Stimulated activated CD4-positive, alpha-beta T cell treated with anti-CD3 and anti-CD28 coated beads, Interleukin-12 subunit alpha, Interleukin-12 subunit beta, amount 100 ng/mL, for 24 hours (primary cell): Measurements from ENCODE around the gene KLHL33.
"Not testable (repeated sequence)": the region's sequence is repeated elsewhere in the genome, so short reads cannot be mapped to it uniquely, and the experiment has no call there.

Experiments used
- DNase-seq, 2 experiments: peaks; one replicate each; pipeline ENCODE4 v3.0.0-alpha.2; 2020; ENCODE audit warnings: low read depth in 2 of 2

Gene KLHL33

DNA sequence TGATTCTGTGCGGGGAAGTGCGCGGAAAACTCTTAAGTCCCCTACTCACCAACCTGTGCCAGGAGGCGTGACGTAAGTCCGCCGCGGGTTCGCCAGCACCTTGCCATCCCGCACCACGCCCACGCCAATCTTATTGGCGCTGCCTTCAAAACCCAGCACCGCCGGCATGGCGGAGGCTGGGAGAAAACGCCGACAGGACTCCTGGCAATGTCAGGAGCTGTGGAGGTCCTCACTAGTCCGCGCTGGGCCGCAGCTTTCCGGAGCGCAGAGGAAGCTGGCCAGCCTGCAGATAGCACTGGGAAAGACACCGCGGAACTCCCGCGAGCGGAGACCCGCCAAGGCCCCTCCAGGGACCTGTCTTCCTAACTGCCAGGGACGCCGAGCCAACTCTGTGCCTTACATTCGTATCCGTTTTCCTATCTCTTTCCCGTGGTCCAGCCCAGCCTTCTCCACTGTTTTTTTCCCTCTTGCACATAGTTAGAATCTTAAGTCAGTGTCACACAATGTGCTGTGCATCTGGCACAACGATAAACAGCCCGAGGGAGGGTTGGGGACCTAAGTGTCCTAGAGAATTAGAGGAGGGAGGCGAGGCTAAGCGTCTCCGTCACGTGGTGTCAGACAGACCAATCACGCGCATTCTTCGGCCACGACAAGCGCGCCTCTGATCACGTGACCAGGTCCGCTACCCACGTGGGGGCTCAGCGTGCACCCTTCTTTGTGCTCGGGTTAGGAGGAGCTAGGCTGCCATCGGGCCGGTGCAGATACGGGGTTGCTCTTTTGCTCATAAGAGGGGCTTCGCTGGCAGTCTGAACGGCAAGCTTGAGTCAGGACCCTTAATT lies 18.8 kb upstream of the KLHL33 start, which contains the start of the genes APEX1 and OSGEP:
APEX1 (plus strand) TSS at position 711 of the 839 bp plus-strand sequence. CDS start 420 bp downstream, outside the sequence.
OSGEP (minus strand) TSS at position 297 of the 839 bp plus-strand sequence; CDS start at position 168, 129 bp downstream.
- peak; percentile 92 to 96 for DNase-seq

DNA sequence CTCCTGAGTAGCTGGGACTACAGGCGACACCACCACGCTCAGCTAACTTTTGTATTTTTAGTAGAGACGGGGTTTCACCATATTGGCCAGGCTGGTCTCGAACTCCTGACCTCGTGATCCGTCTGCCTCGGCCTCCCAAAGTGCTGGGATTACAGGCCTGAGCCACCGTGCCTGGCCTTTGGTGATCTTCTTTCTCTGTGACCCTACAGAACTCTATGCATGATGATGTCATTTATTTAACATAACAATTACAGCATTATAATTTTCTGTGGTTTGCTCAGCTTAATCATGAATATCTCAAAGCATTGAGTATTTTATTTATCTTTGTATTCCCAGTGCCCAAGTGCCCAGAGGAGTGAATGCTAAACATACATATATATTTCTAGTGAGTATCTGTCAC lies 16.9 kb upstream of the KLHL33 start:
- DNase-seq: not testable (repeated sequence)

DNA sequence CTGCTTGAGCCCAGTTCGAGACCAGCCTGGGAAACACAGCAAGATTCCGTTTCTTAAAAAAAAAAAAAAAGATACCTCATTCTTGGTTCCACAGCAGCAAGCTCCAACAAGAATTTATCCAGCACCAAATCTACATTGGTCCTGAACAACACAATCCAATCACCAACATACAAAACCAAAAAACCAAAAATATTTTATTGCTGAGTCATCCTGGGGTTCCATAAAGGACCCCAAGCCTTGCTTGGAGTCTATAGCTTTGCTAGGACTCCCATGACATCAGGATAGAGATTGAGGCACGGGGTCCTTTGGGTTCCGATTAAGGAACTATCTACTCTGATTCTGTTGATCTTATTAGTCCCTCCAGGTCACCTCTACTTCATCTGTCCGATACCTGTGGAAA lies 10.9 kb upstream of the KLHL33 start:
- DNase-seq: no peak

DNA sequence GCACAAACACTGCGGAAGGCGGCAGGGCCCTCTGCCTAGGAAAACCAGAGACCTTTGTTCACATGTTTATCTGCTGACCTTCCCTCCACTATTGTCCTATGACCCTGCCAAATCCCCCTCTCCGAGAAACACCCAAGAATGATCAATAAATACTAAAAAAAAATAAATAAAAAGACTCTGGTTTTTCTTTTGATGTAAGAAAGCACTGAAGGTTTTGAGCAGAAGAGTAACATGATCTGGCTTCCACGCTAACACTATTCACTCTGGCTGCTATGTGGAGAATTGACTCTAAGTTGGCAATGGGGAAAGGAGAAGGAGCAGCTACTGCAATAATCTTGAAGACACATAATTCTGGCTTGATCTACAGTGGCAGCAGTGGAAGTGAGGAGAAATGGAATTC lies 7.7 kb upstream of the KLHL33 start:
- not testable (repeated sequence) for DNase-seq

DNA sequence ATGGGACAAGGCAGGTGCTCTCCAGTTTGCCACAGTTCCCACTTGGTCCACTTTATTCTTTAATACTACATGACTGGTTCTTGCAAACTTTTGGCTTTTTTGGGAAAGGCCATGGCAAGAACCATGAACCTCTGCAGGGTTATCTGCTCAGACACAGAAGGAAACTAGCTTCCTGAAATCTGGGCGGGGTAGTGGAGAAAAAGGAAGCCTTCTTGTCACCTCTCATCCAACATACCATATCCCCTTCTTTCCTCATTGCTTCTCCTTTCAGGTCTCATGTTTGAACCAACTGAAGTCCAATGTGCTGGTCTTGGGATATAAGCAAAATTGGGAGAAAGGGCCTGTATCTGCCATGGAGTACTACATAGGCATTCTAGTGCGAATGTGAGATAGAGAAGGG lies 5.5 kb upstream of the KLHL33 start:
- DNase-seq: no peak

DNA sequence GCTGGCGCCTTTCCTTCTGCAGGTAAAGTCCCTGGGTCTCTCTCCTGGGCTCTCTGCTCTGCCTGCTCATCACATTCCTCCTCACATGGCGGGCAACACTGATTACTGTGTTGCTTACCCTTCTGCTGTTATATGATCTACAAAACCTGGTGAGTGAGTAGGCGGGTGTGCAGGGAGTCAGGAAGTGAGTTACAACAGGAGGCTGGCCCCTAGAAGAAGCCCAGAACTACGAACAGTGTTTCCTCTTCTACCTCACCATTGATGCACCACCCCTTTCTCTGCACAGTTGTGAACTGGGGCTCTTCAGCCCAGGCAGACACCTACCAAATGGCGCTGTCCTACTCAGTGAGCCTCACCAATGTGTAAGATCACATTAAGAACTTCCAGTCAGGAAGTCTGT lies 4.9 kb upstream of the KLHL33 start:
- DNase-seq: peak in 1 of 2 experiments; percentile 7

DNA sequence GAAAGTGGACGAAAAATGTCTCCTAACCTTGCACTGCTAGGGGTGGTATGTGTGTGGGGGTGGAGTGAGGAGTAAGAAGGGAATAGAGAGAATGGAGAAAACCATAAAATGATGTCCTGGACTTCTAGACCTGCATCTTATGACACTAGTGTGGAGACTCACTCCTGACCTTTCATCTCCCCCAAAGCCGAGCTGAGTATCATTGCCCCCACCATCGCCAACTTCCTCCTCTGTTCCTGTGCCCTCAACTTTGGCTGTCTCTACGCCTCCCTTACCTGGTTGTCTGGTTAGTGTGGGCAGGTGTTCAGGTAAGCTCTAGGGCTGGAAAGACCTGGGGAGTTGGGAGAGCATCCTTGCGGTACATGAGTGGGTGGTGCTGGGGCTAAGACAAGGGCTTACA lies 4.5 kb upstream of the KLHL33 start:
- no peak for DNase-seq

DNA sequence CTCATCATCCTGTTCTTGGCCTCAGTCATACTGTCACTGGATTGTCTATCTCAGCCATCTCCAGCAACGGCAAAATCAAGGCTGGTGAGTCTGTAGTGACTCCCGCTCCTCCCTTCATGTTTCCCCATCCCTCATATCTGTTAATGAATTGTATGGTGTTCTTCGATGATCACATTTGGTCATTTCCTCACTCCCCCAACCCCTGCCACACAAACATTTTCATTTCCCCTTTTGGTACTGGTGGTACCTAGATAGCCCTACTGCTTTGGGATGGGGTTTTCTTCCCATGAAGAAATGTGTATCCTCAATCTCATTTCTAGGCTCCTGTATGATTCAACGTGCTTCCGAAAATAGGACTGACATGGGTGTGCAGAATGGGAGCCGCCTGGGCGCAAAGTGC lies 2.7 kb upstream of the KLHL33 start:
- no peak for DNase-seq

DNA sequence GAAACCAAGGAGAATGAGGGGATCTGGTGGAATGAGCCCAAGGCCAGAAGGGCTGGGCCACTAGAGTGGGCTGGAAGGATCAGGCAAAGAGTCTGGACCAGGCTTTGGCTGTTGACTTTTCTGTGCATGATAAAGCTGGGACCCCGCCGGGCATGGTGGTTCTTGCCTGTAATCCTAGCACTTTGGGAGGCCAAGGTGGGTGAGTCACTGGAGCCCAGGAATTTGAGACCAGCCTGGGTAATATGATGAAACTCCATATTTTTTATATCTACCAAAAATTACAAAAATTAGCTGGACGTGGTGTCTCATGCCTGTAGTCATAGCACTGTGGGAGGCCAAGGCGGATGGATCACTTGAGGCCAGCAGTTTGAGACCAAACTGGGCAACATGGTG lies 393 bp upstream of the KLHL33 start:
- DNase-seq: no peak

DNA sequence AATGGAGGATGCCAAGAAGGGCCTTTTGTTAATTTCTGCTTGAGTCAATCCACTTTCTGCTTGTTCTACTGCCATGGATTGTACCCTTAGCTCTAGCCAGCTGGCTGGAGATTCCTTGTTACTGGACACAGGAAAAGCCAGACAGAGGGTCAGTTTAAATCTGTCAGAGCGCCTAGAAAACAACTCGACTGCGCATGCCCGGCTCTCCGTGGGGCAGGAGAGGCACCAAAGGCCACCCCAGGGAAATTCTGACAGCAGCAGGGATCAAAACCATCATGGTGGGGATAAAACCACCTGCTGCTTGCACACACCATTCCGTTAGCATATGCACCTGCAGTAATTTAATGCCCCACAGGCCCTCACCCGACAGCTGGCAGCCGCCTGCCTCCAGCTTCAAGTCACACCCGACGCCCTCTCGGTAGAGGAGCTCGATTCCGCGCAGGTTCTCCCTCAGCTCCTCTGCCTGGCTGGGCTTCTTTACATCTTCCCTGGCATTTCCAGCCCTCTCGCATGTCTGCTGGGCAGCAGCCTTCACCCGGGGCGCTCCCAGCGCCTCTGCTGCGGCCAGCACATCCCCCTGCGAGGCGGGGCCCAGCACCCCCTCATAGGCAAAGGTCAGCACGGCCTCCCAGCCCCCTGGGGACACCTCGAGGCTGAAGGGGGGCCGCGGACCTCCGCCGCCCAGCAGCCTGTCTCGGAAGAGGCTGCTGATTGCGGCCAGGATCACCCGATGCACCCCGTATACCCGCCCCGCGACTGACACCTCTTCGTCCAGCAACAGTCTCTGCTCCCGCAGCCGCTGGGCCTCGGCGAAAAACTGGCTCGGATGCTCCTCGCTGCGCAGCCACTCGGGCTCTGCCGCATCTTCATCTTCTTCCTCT lies 1.0 kb downstream of the KLHL33 start:
- DNase-seq: no peak

DNA sequence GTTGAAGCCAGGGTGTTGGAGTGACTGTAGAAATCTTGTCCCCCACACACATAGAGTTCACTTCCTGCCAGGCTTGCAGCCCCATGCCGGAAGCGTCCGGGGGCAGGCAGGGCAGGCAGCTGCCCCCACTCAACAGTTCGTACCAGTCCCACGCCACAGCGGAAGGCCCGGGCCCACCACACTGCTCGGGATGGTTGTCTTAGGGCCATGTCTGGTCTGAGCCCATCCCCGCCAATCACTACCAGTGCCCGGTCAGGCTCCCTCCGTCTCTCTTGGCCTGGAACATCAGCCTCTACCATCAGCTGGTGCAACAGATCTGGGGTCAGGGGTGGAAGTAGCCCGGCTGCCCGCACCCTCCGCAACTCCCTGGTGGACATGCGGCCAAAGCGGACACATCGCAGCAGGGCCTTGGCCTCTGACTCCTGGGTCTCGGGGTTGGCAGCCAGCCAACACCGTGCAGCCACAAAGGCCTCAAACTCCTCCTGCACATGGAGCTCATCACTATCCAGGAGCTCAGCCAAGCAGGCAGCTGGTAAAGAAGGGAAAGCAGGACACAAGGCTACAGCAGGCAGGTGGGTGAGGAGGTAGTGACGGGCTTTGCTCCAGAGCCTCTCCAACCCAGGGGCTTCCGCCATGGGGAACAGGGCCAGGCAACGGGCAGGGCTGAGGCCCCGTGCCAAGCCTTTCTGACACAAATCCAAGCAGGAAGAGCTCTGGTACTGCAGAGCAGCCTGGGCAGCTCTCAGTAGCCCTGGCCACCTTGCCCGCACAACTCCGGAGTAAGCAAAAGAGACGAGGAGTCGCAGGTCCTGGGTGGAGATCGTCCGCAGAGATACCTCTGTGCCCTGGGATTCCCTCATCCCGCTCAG lies 5.9 kb downstream of the KLHL33 start:
- no peak for DNase-seq

DNA sequence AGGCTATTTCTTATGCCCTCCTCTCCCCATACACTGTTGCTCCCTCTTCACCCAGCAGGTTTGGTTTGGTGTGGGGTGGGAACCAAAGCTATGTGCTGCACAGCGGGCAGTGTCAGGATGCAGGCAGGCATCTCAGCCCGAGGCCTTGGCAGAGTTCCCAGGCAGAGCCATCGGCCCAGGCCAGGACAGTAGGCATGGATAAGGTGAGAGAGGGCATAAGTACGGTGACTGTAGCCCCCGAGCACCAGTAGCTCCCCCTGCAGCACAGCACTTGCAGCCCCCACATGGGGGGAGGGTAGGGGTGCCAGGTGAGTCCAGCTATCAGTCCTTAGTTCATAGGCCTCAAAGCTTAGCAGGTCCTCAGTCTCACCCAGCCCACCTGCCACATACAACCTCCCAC lies 7.2 kb downstream of the KLHL33 start:
- DNase-seq: no peak

DNA sequence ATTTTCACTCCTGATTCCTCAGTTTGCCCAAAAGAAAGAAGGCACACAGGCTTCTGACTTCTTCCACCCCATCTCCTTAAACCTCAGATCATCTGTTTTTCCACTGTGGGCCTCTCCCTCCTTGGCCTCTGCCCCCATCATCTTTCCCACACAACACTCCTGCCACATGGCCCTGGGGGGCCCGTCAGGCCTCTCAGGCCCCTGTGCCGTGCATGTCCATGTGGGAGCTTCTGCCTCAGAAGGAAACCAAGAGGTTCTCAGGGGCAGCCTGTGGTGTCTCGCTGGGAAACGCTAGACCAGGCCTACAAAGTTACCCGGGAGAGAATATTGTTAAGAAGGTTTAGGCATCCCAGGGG lies 8.0 kb downstream of the KLHL33 start:
- no peak for DNase-seq

DNA sequence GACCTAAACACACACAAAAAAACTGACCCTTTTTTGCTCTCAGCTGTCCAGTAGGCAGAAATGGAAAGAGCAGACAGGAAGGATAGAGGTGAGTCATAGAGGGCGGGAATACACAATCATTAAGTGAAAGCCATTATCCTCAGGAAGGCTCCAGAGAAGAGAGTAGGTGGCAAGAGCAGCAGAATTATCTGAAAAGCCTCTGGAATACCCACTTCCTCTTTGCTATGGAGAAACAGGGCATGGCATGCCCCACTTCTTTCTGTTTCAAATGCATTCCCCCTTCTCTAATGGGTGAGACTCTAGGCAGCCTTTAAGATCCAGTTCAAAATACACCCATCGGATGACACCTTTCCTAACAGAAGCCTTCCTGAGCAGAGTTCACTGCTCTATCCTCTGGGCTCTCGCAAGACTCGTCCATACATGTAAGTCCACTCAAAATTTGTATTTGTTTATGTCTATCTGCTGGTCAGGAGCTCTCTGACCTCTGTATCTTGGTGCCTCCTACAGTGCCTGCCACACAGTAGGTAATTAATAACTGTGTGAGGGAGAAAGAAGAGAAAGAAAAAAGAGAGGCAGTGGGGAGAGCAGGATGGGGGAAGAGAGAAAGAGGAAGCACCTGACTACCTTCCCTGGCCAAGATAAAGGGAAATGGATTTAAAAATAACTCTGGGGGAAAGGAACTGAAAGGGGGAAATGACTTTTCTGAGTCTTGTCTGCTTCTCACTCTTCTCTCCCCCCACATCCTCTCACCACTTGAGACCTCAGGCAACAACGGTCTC lies 8.5 kb downstream of the KLHL33 start:
- DNase-seq: no peak

DNA sequence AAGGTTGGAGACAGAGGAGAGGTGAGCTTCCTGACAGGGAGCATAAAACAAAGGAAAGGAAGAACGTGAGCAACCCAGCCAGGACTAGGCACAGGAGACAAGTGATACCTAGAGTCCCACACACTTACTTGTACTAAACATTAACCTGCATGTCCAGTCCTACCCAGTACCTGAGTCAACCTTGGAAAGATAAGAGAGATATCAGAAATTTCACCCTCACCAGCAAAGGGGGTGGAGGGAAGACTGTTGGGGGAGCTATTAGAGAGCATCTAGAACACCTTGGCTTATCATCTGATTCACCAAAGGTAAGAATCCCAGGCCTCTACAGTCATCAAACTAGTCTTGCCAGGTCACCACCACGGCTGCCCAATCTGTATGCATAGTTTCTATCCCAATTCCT lies 11.1 kb downstream of the KLHL33 start:
- no peak for DNase-seq

DNA sequence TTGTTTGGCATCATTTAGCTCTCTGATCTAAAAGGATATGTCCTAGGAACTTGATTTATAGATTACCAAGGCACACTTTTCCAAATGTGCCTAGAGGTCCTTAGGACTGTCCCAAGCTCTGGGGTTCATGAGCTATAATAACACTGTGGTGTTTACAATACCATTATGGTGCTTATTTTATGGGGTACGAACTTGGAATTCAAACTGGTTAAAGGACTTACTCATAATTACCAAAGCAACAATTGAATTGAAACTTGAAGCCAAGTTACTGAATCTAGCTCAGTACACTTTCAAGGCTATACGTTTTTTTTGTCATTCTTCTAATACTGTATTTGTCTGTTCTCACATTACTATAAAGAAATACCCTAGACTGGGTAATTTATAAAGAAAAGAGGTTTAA lies 13.1 kb downstream of the KLHL33 start:
- DNase-seq: no peak

DNA sequence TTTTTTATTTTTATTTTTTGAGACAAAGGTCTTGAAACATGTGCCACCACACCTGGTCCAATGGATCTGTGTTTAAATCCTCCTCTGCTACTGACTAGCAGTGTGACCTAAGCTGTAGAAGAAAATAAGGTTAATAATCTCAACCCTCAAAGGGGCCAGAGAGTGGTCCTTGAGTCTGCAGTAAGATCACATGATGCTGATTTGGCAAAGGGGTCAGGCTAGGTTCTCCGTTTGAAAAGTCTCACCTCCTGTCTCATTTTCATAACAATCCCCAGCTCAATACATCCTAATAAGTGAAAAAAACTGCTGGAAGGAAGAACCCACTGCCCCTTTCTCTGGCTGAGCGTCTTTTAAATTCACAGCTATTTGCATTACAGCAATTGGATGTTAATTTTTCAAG lies 14.7 kb downstream of the KLHL33 start:
- DNase-seq: no peak

DNA sequence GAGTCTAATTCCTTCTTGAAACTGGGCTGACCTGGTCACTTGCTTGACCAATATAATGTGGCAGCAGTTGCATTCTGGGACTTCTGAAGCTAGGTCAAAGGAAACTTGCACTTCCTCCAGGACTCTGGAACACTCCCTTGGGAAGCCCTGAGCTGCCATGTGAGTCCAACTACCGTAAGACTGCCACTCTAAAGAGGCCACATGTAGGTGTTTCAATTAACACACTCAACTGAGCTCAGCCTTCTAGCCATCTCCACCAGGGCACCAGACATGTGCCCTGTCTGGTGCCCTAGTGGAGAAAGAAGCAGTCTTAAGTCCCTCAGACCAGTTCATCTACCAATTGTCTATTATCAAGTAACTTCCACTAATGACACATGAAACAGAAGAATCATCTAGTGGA lies 16.5 kb downstream of the KLHL33 start:
- no peak for DNase-seq

DNA sequence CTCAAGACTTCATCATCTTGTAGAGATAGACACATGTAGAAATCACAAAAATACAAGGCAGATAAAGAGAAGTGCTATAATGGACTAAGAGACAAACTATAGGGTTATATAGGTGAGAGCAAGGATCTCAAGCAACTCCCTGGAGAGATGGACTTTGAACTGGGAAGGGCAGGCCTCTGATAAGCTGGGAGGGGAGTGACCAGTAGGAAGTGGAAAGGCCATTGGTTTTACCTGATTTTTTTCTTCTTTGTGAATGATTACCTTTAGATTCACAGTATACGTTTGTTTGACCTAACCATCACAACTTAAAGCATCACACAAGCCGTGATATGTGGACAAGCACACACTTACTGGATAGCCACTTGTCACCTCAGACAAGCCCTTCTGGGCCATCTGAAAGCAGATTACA lies 17.5 kb downstream of the KLHL33 start:
- DNase-seq: no peak

DNA sequence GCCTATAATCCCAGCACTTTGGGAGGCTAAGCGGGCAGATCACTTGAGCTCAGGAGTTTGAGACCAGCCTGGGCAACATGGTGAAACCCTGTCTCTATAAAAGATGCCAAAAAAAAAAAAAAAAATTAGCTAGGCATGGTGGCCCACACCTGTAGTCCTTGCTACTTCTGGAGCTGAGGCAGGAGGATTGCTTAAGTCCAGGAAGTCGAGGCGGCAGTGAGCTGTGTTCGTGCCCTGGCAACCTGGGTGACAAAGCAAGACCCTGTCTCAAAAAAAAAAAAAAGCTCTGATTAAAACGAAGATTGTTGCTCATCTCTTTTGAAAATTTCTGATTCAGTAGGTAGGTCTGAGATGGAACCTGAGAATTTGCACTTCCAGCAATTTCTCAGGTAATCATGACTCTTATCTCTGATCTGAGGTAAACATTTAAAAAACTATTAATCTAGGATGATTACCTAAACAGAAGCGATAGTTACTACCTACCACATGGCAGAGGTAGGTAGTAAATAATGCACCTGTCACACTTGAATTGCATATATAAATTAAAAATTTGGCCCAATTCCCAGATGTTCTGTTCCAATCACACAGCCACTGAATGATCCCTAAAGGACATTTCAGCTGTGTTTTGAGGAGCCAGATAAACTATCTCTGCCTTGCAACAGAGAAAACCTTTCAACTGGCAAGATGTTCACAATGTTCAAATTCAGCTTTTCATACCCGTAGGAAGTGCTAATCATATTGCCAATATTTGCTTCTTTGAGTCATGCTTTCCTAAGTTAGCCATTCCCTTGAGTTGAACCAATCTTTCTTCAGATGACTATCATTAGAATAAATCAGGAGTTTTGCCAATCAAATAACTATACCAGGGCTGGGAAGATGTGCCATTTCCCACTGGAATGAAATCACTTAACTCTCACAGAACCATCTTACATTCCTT lies 18.4 kb downstream of the KLHL33 start:
- no peak for DNase-seq
